ENCODE data around the gene TMEM80.

DNA sequence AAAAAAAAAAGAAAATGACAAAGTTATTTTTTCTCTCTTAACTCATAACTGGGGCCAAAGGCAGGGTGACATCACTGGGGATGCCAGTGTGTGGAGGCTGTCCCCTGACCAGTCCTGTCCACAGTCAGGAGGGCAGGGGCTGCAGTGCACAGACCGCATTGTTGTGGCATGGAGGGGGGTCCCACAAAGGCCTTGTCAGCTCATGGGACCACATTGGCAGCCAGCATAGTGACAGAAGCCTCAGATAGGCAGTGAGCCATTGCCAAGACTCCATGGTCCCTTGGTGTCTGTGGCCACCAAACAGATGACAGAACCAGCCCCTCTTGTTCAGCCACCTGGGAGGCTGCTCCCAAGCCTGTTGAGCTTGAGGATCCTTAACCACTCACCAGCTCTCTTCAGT, 4.1 kb downstream of the TMEM80 start:
- TF ChIP-seq, protein P1, sequence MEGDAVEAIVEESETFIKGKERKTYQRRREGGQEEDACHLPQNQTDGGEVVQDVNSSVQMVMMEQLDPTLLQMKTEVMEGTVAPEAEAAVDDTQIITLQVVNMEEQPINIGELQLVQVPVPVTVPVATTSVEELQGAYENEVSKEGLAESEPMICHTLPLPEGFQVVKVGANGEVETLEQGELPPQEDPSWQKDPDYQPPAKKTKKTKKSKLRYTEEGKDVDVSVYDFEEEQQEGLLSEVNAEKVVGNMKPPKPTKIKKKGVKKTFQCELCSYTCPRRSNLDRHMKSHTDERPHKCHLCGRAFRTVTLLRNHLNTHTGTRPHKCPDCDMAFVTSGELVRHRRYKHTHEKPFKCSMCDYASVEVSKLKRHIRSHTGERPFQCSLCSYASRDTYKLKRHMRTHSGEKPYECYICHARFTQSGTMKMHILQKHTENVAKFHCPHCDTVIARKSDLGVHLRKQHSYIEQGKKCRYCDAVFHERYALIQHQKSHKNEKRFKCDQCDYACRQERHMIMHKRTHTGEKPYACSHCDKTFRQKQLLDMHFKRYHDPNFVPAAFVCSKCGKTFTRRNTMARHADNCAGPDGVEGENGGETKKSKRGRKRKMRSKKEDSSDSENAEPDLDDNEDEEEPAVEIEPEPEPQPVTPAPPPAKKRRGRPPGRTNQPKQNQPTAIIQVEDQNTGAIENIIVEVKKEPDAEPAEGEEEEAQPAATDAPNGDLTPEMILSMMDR (conservative IDR thresholded peaks at IDR 0.05; ENCODE audit: low read depth, low read length): no peak
- TF ChIP-seq EZH2 (IDR thresholded peaks at IDR 0.05; ENCODE audit: low read length, unreplicated experiment): no peak

All from PC-3 (cell line).